NCI-H524 treated with DMSO at 0.1 percent for 48 hours (cell line): ENCODE data around the gene KRTAP1-4.
"Not testable (repeated sequence)": the region's sequence is repeated elsewhere in the genome, so short reads cannot be mapped to it uniquely, and the experiment has no call there.

Source experiments
- DNase-seq: peaks from one replicate; lab custom pipeline; 2025; lab: John Stamatoyannopoulos, UW

The KRTAP1-4 gene

GRCh38 chr17:41003926-41004325 is 26.1 kb downstream of the KRTAP1-4 start:
- DNase-seq: no peak

GRCh38 chr17:41002814-41003213 is 27.2 kb downstream of the KRTAP1-4 start:
- DNase-seq: no peak

GRCh38 chr17:41001795-41002194 is 28.2 kb downstream of the KRTAP1-4 start:
- DNase-seq: no peak

GRCh38 chr17:40999563-40999962 is 30.4 kb downstream of the KRTAP1-4 start, which contains the start of gene KRTAP3-2:
Gene KRTAP3-2, minus strand, starts transcription at chr17:40999906. Its CDS starts 53 bp downstream, at chr17:40999853.
- DNase-seq: not testable (repeated sequence)

- DNase-seq: no peak
Observed at GRCh38 chr17:40997361-40997760, 32.6 kb downstream of the KRTAP1-4 start.

- no peak for DNase-seq
Observed at GRCh38 chr17:40996829-40997228, 33.2 kb downstream of the KRTAP1-4 start.

- no peak for DNase-seq
Observed at GRCh38 chr17:40995116-40995515, 34.9 kb downstream of the KRTAP1-4 start.

- no peak for DNase-seq
Observed at GRCh38 chr17:40993839-40994238, 36.2 kb downstream of the KRTAP1-4 start, which contains the start of gene KRTAP3-3. Gene KRTAP3-3, minus strand, starts transcription at chr17:40994164. Its CDS starts 67 bp downstream, at chr17:40994097.

GRCh38 chr17:40993084-40993483 is 36.9 kb downstream of the KRTAP1-4 start:
- DNase-seq: no peak

- no peak for DNase-seq
Observed at GRCh38 chr17:40992666-40993065, 37.3 kb downstream of the KRTAP1-4 start.

- no peak for DNase-seq
Observed at GRCh38 chr17:40986920-40987319, 43.1 kb downstream of the KRTAP1-4 start.

- no peak for DNase-seq
Observed at GRCh38 chr17:40984226-40984625, 45.8 kb downstream of the KRTAP1-4 start, which contains the start of gene KRT40. Gene KRT40, minus strand, starts transcription at chr17:40984326. Its CDS starts 53 bp downstream, at chr17:40984273.

GRCh38 chr17:40981115-40981514 is 48.9 kb downstream of the KRTAP1-4 start:
- no peak for DNase-seq

- DNase-seq: no peak
Observed at GRCh38 chr17:40980596-40980995, 49.4 kb downstream of the KRTAP1-4 start.

- no peak for DNase-seq
Observed at GRCh38 chr17:40980117-40980516, 49.9 kb downstream of the KRTAP1-4 start.
